CD4-positive, alpha-beta T cell treated with Interferon alpha-2 for 1 hour (primary cell): ENCODE results near the gene MAPKAP1.
A peak's percentile ranks its signal among the peaks of the same experiment; 100 is the strongest.
"Not testable (repeated sequence)": the region's sequence is repeated elsewhere in the genome, so short reads cannot be mapped to it uniquely, and the experiment has no call there.

Experiments used
- DNase-seq, 2 donors: peaks; one replicate each; pipeline ENCODE4 v3.0.0-alpha.2; 2020 to 2022

The MAPKAP1 gene

GRCh38 chr9:125600194-125600593 is 106.8 kb downstream of the MAPKAP1 start:
- no peak for DNase-seq

- no peak for DNase-seq
These were observed 112.8 kb downstream of the MAPKAP1 start for GRCh38 chr9:125594223-125594610.

- DNase-seq, result no peak
These were observed 113.3 kb downstream of the MAPKAP1 start for GRCh38 chr9:125593581-125594222.

- DNase-seq, result no peak
These were observed 115.1 kb downstream of the MAPKAP1 start for GRCh38 chr9:125591888-125592287.

- no peak for DNase-seq
These were observed 115.8 kb downstream of the MAPKAP1 start for GRCh38 chr9:125591245-125591644.

- no peak for DNase-seq
These were observed 117.7 kb downstream of the MAPKAP1 start for GRCh38 chr9:125589287-125589686.

GRCh38 chr9:125587819-125588460 is 119.1 kb downstream of the MAPKAP1 start:
- DNase-seq, result no peak

- no peak for DNase-seq
These were observed 120.9 kb downstream of the MAPKAP1 start for GRCh38 chr9:125586172-125586511.

GRCh38 chr9:125585503-125586171 is 121.4 kb downstream of the MAPKAP1 start:
- DNase-seq, result no peak

- DNase-seq, result no peak
These were observed 126.2 kb downstream of the MAPKAP1 start for GRCh38 chr9:125580701-125581286.

- no peak for DNase-seq
These were observed 127.7 kb downstream of the MAPKAP1 start for GRCh38 chr9:125579030-125579932.

GRCh38 chr9:125574126-125574877 is 132.7 kb downstream of the MAPKAP1 start:
- DNase-seq, result no peak

GRCh38 chr9:125572461-125572860 is 134.5 kb downstream of the MAPKAP1 start:
- not testable (repeated sequence) for DNase-seq

GRCh38 chr9:125571824-125572223 is 135.2 kb downstream of the MAPKAP1 start:
- DNase-seq, result peak in 1 of 2 donors; percentile 1

- no peak for DNase-seq
These were observed 136.8 kb downstream of the MAPKAP1 start for GRCh38 chr9:125570246-125570645.

GRCh38 chr9:125568621-125569020 is 138.4 kb downstream of the MAPKAP1 start:
- no peak for DNase-seq

- DNase-seq, result not testable (repeated sequence)
These were observed 141.0 kb downstream of the MAPKAP1 start for GRCh38 chr9:125566051-125566450.

- DNase-seq, result no peak
These were observed 141.9 kb downstream of the MAPKAP1 start for GRCh38 chr9:125565126-125565525.

GRCh38 chr9:125564631-125565030 is 142.4 kb downstream of the MAPKAP1 start:
- no peak for DNase-seq

- DNase-seq, result no peak
These were observed 145.4 kb downstream of the MAPKAP1 start for GRCh38 chr9:125561509-125562148.

- DNase-seq, result no peak
These were observed 147.1 kb downstream of the MAPKAP1 start for GRCh38 chr9:125559894-125560293.

GRCh38 chr9:125559194-125559593 is 147.8 kb downstream of the MAPKAP1 start:
- no peak for DNase-seq
